ENCODE results near the gene MFSD11.
"Not testable (repeated sequence)": the region's sequence is repeated elsewhere in the genome, so short reads cannot be mapped to it uniquely, and the experiment has no call there.

Gene MFSD11

GRCh38 chr17:76707985-76708807, 29.7 kb upstream of the MFSD11 start:
- Histone ChIP-seq H3K79me2 (ENCODE audit: control insufficient read depth, low read length) (no peaks in the 10 kb centered on the region), H3K27me3 (ENCODE audit: control insufficient read depth, low read length) (peaks cover 27% of the 10 kb centered on the region)

GRCh38 chr17:76709077-76709950, 28.6 kb upstream of the MFSD11 start:
- TF ChIP-seq, protein P1, sequence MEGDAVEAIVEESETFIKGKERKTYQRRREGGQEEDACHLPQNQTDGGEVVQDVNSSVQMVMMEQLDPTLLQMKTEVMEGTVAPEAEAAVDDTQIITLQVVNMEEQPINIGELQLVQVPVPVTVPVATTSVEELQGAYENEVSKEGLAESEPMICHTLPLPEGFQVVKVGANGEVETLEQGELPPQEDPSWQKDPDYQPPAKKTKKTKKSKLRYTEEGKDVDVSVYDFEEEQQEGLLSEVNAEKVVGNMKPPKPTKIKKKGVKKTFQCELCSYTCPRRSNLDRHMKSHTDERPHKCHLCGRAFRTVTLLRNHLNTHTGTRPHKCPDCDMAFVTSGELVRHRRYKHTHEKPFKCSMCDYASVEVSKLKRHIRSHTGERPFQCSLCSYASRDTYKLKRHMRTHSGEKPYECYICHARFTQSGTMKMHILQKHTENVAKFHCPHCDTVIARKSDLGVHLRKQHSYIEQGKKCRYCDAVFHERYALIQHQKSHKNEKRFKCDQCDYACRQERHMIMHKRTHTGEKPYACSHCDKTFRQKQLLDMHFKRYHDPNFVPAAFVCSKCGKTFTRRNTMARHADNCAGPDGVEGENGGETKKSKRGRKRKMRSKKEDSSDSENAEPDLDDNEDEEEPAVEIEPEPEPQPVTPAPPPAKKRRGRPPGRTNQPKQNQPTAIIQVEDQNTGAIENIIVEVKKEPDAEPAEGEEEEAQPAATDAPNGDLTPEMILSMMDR (IDR thresholded peaks at IDR 0.05; ENCODE audit: low read depth, low read length, poor library complexity, severe bottlenecking): no peak
- TF ChIP-seq EZH2phosphoT487 (IDR thresholded peaks at IDR 0.05; ENCODE audit: borderline replicate concordance, low read length): no peak
- Histone ChIP-seq H3K4me3 (ENCODE audit: low read length) (no peak overlapping the region), H3K27me3 (ENCODE audit: control insufficient read depth, low read length) (peaks cover 27% of the 10 kb centered on the region), H3K9me3 (ENCODE audit: control insufficient read depth, insufficient read depth, low read length) (no peaks in the 10 kb centered on the region), H3K9me2 (replicated peaks; ENCODE audit: control insufficient read depth, low read length) (no peaks in the 10 kb centered on the region), H3F3A (ENCODE audit: control insufficient read depth, insufficient read depth) (peaks cover 7% of the 10 kb centered on the region), H3K4me1 (ENCODE audit: control insufficient read depth, low read length) (peaks cover 7% of the 10 kb centered on the region), H4K20me1 (ENCODE audit: control insufficient read depth, insufficient read depth, low read depth, low read length) (no peaks in the 10 kb centered on the region), H3K27ac (ENCODE audit: low read depth, low read length) (no peak overlapping the region), H3K79me2 (ENCODE audit: control insufficient read depth, low read length) (no peaks in the 10 kb centered on the region), H3K36me3 (ENCODE audit: control insufficient read depth, low read length) (peaks cover 13% of the 10 kb centered on the region; the same call in 1 of the 2 replicates), H3K4me2 (ENCODE audit: low read length) (no peak overlapping the region; the same call in 1 of the 2 replicates)

More at GRCh38 chr17:76707985-76708807, 29.7 kb upstream of the MFSD11 start:
- Histone ChIP-seq H3K4me3 (ENCODE audit: low read length) (no peak overlapping the region), H3K9me2 (replicated peaks; ENCODE audit: control insufficient read depth, low read length) (no peaks in the 10 kb centered on the region), H3K36me3 (ENCODE audit: control insufficient read depth, low read length) (peaks cover 2% of the 10 kb centered on the region; the same call in 1 of the 2 replicates), H3K9me3 (ENCODE audit: control insufficient read depth, insufficient read depth, low read length) (no peaks in the 10 kb centered on the region), H3K4me1 (ENCODE audit: control insufficient read depth, low read length) (peaks cover 7% of the 10 kb centered on the region), H3K27ac (ENCODE audit: low read depth, low read length) (no peak overlapping the region), H3K4me2 (ENCODE audit: low read length) (no peak overlapping the region), H3F3A (ENCODE audit: control insufficient read depth, insufficient read depth) (peaks cover 7% of the 10 kb centered on the region), H4K20me1 (ENCODE audit: control insufficient read depth, insufficient read depth, low read depth, low read length) (no peaks in the 10 kb centered on the region)
- no peak for TF ChIP-seq EZH2phosphoT487 (IDR thresholded peaks at IDR 0.05; ENCODE audit: borderline replicate concordance, low read length)
- TF ChIP-seq, protein P1 (IDR thresholded peaks at IDR 0.05; ENCODE audit: low read depth, low read length, poor library complexity, severe bottlenecking): peak; percentile 51

DNA sequence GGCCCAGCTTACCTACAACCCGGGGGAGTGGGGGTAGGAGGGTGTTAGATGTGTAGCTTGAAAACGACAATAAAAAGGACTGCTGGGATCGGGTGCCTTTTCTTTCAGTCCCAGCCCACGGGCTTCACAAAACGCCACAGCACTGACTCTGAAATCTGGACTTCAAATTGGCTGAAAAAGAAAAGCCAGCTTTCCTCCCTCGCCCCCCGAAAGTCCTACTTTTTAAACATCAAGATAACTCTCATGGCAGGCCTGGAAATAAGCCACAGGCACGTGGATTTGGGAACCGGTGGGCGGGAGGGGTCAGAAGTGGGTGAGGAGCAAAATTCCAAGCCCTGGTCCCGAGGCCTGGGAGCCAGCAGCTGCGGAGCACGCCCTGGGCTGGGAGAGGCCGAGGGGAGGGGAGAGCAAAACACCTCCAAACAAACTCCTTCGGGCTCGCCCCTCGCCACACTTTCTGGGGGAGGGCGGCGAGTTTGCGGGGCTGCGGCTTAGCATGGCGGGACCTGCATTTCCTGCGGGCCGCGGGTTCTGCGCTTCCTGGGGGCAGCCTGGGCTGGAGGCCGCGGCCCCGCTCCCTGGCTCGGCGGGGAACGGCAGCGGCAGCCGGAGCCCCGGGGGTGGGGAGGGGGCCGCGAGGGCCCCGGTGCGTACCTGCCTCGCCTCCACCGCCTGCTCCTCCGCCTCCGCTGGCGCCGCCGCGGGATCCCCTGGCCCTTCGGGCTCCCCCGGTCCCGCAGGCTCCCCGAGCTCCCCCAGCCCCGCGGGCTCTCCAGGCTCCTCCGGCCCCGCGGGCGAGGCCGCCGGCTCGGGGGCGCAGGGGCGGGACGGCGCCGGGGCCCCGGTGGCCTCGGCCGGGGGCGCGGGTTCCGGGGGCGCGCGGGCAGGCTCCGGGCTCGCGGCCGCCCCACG, 27.7 kb upstream of the MFSD11 start:
- peaks cover 17% of the 10 kb centered on the region for H3K36me3 ChIP-seq (ENCODE audit: control insufficient read depth, low read length)
- H3K27me3 ChIP-seq (ENCODE audit: control insufficient read depth, low read length): peaks cover 27% of the 10 kb centered on the region
- peaks cover 12% of the 10 kb centered on the region for H3K4me1 ChIP-seq (ENCODE audit: control insufficient read depth, low read length)
- not testable (repeated sequence) for H3K79me2 ChIP-seq (ENCODE audit: control insufficient read depth, low read length); H3K9me3 ChIP-seq (ENCODE audit: control insufficient read depth, insufficient read depth, low read length); H3K27ac ChIP-seq (ENCODE audit: low read depth, low read length); H3K9me2 ChIP-seq (replicated peaks; ENCODE audit: control insufficient read depth, low read length); H4K20me1 ChIP-seq (ENCODE audit: control insufficient read depth, insufficient read depth, low read depth, low read length); H3F3A ChIP-seq (ENCODE audit: control insufficient read depth, insufficient read depth)
- H3K4me2 ChIP-seq (ENCODE audit: low read length): peak overlapping the region; percentile 51
- peak; percentile 67; the same call in 1 of the 2 replicates for TF ChIP-seq EZH2phosphoT487 (IDR thresholded peaks at IDR 0.05; ENCODE audit: borderline replicate concordance, low read length)
- peak overlapping the region; percentile 47 for H3K4me3 ChIP-seq (ENCODE audit: low read length)
